H1 (cell line): ENCODE data around the gene VSTM2B. TPM values are rescaled to one million over a fixed set of nuclear protein-coding genes. Genes with fewer than 3 reads are reported as not detected.
A peak's percentile ranks its signal among the peaks of the same experiment; 100 is the strongest.

ENCODE experiments used
- CTCF ChIA-PET: fragments of 300-600 bp; sonication (Branson Sonifier 250); formaldehyde crosslinking; loops from one replicate; lab custom pipeline; 2021; ENCODE audit not compliant: partially characterized antibody; lab: Charles Lee
- POLR2A ChIA-PET: fragments of 300-600 bp; sonication (Branson Sonifier 250); formaldehyde crosslinking; loops from one replicate; lab custom pipeline; 2021; ENCODE audit warnings: inconsistent platforms; ENCODE audit not compliant: partially characterized antibody; lab: Charles Lee
- DNase-seq, 2 experiments: peaks; one replicate each; pipeline versions ENCODE4 v3.0.0 to v3.0.0-alpha.2; 2010 to 2022; ENCODE audit warnings: low spot score in 2 of 2, low read depth in 1 of 2, mixed read lengths in 1 of 2
- FAIRE-seq: peaks from 2 replicates; lab custom pipeline; 2011; peaks lifted over from hg19 to GRCh38; lab: Jason Lieb, UNC
- H2AFZ ChIP-seq: 2 replicates; pipeline ENCODE4 v1.8.1; 2012; ENCODE audit warnings: low read length, inconsistent platforms
- H2AK5ac ChIP-seq: 2 replicates; pipeline ENCODE4 v1.6.1; 2013; ENCODE audit warnings: low read depth, low read length
- H2BK120ac ChIP-seq: replicated peaks from 2 replicates; pipeline ENCODE3; 2013; ENCODE audit warnings: low read depth, low read length, inconsistent platforms
- H2BK12ac ChIP-seq: 2 replicates; pipeline ENCODE4 v1.6.1; 2013; ENCODE audit warnings: low read depth, low read length
- H2BK15ac ChIP-seq: 2 replicates; pipeline ENCODE4 v1.6.1; 2013; ENCODE audit warnings: low read length
- H2BK20ac ChIP-seq: 2 replicates; pipeline ENCODE4 v1.6.1; 2013; ENCODE audit warnings: low read length
- H2BK5ac ChIP-seq: 2 replicates; pipeline ENCODE4 v1.6.1; 2013; ENCODE audit warnings: low read depth, low read length
- H3K14ac ChIP-seq: 2 replicates; pipeline ENCODE4 v1.6.1; 2013; ENCODE audit warnings: inconsistent platforms; ENCODE audit not compliant: insufficient read length
- H3K18ac ChIP-seq: 2 replicates; pipeline ENCODE4 v1.6.1; 2013; ENCODE audit warnings: low read length; ENCODE audit errors: extremely low read depth
- H3K23ac ChIP-seq: 2 replicates; pipeline ENCODE4 v1.6.1; 2013; ENCODE audit warnings: inconsistent platforms; ENCODE audit not compliant: insufficient read length
- H3K23me2 ChIP-seq: 2 replicates; pipeline ENCODE4 v1.6.1; 2013; ENCODE audit warnings: low read depth, low read length
- H3K27ac ChIP-seq: 2 replicates; pipeline ENCODE4 v1.6.1; 2011; ENCODE audit warnings: low read depth, low read length, inconsistent platforms
- H3K27me3 ChIP-seq, 4 experiments: replicated peaks in 1 of 4; 1 replicate in 1 of 4; 2 replicates in 3 of 4; pipeline versions ENCODE4 v1.6.1 to v1.8.1; 2011 to 2013; ENCODE audit warnings: low read length in 3 of 4, mild to moderate bottlenecking in 3 of 4, inconsistent platforms in 2 of 4, mixed read lengths in 2 of 4, moderate library complexity in 1 of 4; ENCODE audit not compliant: control insufficient read depth in 3 of 4, insufficient read depth in 3 of 4; ENCODE audit errors: extremely low read depth in 1 of 4
- H3K36me3 ChIP-seq, 4 experiments: 2 replicates each; pipeline versions ENCODE4 v1.6.1 to v1.8.1; 2011 to 2013; ENCODE audit warnings: mild to moderate bottlenecking in 4 of 4, low read length in 3 of 4, moderate library complexity in 2 of 4, control low read depth in 1 of 4, inconsistent platforms in 1 of 4; ENCODE audit not compliant: insufficient read depth in 4 of 4, control insufficient read depth in 2 of 4
- H3K4ac ChIP-seq: replicated peaks from 2 replicates; pipeline ENCODE3; 2013; ENCODE audit warnings: low read length, low read depth, mixed read lengths, inconsistent platforms; ENCODE audit not compliant: insufficient read length
- H3K4me1 ChIP-seq, 4 experiments: replicated peaks in 1 of 4; 1 replicate in 1 of 4; 2 replicates in 3 of 4; pipeline versions ENCODE4 v1.6.1 to v1.8.1; 2011 to 2013; ENCODE audit warnings: low read length in 3 of 4, inconsistent platforms in 2 of 4, mixed read lengths in 1 of 4; ENCODE audit not compliant: insufficient read depth in 4 of 4, control insufficient read depth in 3 of 4
- H3K4me2 ChIP-seq, 2 experiments: 2 replicates each; pipeline versions ENCODE4 v1.6.1 to v1.8.1; 2011 to 2013; ENCODE audit warnings: low read depth in 2 of 2, low read length in 2 of 2, control low read depth in 1 of 2, inconsistent platforms in 1 of 2, mild to moderate bottlenecking in 1 of 2; ENCODE audit not compliant: insufficient read depth in 1 of 2
- H3K4me3 ChIP-seq, 4 experiments: fragments of 200-600, 300-600 bp in 1 of 4; sonication (generic), shearing (Covaris generic), sonication (Bioruptor Twin) in 1 of 4; 2 replicates each; pipeline versions ENCODE4 v1.5.1 to v1.8.1; 2011 to 2016; ENCODE audit warnings: low read length in 4 of 4, low read depth in 3 of 4, control low read depth in 2 of 4, inconsistent platforms in 2 of 4, mild to moderate bottlenecking in 2 of 4, mixed read lengths in 1 of 4, moderate library complexity in 1 of 4; ENCODE audit not compliant: insufficient read depth in 2 of 4; ENCODE audit errors: extremely low read depth in 1 of 4
- H3K56ac ChIP-seq: replicated peaks from 2 replicates; pipeline ENCODE3; 2013; ENCODE audit warnings: low read depth, mild to moderate bottlenecking, mixed read lengths, low read length, inconsistent platforms; ENCODE audit not compliant: insufficient read length
- H3K79me1 ChIP-seq: 2 replicates; pipeline ENCODE4 v1.6.1; 2013; ENCODE audit warnings: low read depth, low read length, control low read depth
- H3K79me2 ChIP-seq, 2 experiments: 2 replicates each; pipeline versions ENCODE4 v1.6.1 to v1.8.1; 2012 to 2013; ENCODE audit warnings: low read length in 2 of 2, mild to moderate bottlenecking in 2 of 2, inconsistent platforms in 1 of 2; ENCODE audit not compliant: insufficient read depth in 2 of 2, control insufficient read depth in 1 of 2
- H3K9ac ChIP-seq, 4 experiments: replicated peaks in 1 of 4; 1 replicate in 1 of 4; 2 replicates in 3 of 4; pipeline versions ENCODE4 v1.6.1 to v1.8.1; 2011 to 2013; ENCODE audit warnings: low read depth in 3 of 4, low read length in 3 of 4, control low read depth in 2 of 4, mild to moderate bottlenecking in 2 of 4, moderate library complexity in 2 of 4, inconsistent platforms in 1 of 4; ENCODE audit errors: extremely low read depth in 1 of 4
- H3K9me3 ChIP-seq, 2 experiments: 2 replicates each; pipeline versions ENCODE4 v1.6.1 to v1.8.1; 2012 to 2013; ENCODE audit warnings: mild to moderate bottlenecking in 2 of 2, moderate library complexity in 2 of 2, control low read depth in 1 of 2, inconsistent platforms in 1 of 2, low read depth in 1 of 2, low read length in 1 of 2, mixed read lengths in 1 of 2; ENCODE audit not compliant: insufficient read depth in 2 of 2
- H4K20me1 ChIP-seq, 2 experiments: replicated peaks in 1 of 2; 2 replicates each; pipeline versions ENCODE3 to v1.8.1; 2011 to 2013; ENCODE audit warnings: inconsistent platforms in 2 of 2, low read length in 2 of 2, mild to moderate bottlenecking in 1 of 2; ENCODE audit not compliant: insufficient read depth in 2 of 2, control insufficient read depth in 1 of 2
- H4K5ac ChIP-seq: 2 replicates; pipeline ENCODE4 v1.6.1; 2013; ENCODE audit warnings: low read length, low read depth, mixed read lengths, inconsistent platforms; ENCODE audit not compliant: insufficient read length
- H4K8ac ChIP-seq: 2 replicates; pipeline ENCODE4 v1.8.0; 2013; ENCODE audit warnings: mild to moderate bottlenecking, moderate library complexity, low read length, inconsistent platforms; ENCODE audit not compliant: insufficient read depth; ENCODE audit errors: extremely low read depth
- H4K91ac ChIP-seq: replicated peaks from 2 replicates; pipeline ENCODE3; 2013; ENCODE audit warnings: low read length, mixed read lengths, inconsistent platforms; ENCODE audit not compliant: insufficient read length
- RAD21 ChIP-seq, 2 experiments: IDR thresholded peaks in 1 of 2; conservative IDR thresholded peaks in 1 of 2; 2 replicates each; pipeline ENCODE4 v1.6.1; 2011; ENCODE audit warnings: low read depth in 2 of 2, low read length in 2 of 2, improper control_type of control experiment in 1 of 2, inconsistent platforms in 1 of 2, mild to moderate bottlenecking in 1 of 2, moderate library complexity in 1 of 2
- WGBS, 2 experiments: shearing (Covaris generic) in 1 of 2; methylation state at CpG; one replicate each; pipeline versions ENCODE4 v1.1.6 to v1.1.7; 2013 to 2015; ENCODE audit warnings: low lambda C conversion rate in 2 of 2, mixed read lengths in 2 of 2, inconsistent platforms in 1 of 2, low coverage in 1 of 2, missing lambda C conversion rate in 1 of 2; ENCODE audit not compliant: insufficient replicate concordance in 2 of 2, insufficient coverage in 1 of 2, insufficient read length in 1 of 2; ENCODE audit errors: extremely low coverage in 1 of 2, missing lambda C conversion rate in 1 of 2; 5-methylcytosine and 5-hydroxymethylcytosine counted together
- polyA plus RNA-seq, 7 experiments: library from polyadenylated mRNA; depleted of rRNA in 3 of 7; stranded (reverse) in 5 of 7; unstranded in 2 of 7; fragments of >200 nt in 5 of 7; fragments of 200-250 nt in 2 of 7; gene quantifications; 1 replicate in 5 of 7; 2 replicates in 1 of 7; 4 replicates in 1 of 7; pipeline versions ENCODE4 v1.2.1 to v1.2.3, GENCODE V29; 2011 to 2013; ENCODE audit warnings: missing spikeins in 2 of 7, mixed read lengths in 2 of 7
- total RNA-seq: library from RNA; stranded (reverse); fragmentation: NEBNext Ultra II Directional; extraction: Animal tissue kit (Norgen Biotek cat#: 25700); gene quantifications from 2 replicates; pipeline ENCODE4 v1.2.1, GENCODE V29; 2021
- TF ChIP-seq, protein P1 (sequence below): IDR thresholded peaks from 2 replicates; pipeline ENCODE4 v1.6.1; 2012; ENCODE audit warnings: low read length, inconsistent platforms
- TF ChIP-seq, protein P2 (sequence below), 3 experiments: IDR thresholded peaks; 1 replicate in 2 of 3; 2 replicates in 1 of 3; pipeline versions ENCODE4 v1.5.1 to v1.6.1; 2011; ENCODE audit warnings: low read length in 3 of 3, mild to moderate bottlenecking in 3 of 3, inconsistent platforms in 2 of 3, low read depth in 1 of 3, moderate library complexity in 1 of 3; ENCODE audit not compliant: insufficient read depth in 1 of 3; ENCODE audit errors: control extremely low read depth in 1 of 3

Gene VSTM2B
- total and polyA plus RNA-seq, 2 of the 8 experiments (the other 6 are each of a cell fraction or from before 2014, with no cell fraction given), result 0.82 to 1.5 TPM

DNA sequence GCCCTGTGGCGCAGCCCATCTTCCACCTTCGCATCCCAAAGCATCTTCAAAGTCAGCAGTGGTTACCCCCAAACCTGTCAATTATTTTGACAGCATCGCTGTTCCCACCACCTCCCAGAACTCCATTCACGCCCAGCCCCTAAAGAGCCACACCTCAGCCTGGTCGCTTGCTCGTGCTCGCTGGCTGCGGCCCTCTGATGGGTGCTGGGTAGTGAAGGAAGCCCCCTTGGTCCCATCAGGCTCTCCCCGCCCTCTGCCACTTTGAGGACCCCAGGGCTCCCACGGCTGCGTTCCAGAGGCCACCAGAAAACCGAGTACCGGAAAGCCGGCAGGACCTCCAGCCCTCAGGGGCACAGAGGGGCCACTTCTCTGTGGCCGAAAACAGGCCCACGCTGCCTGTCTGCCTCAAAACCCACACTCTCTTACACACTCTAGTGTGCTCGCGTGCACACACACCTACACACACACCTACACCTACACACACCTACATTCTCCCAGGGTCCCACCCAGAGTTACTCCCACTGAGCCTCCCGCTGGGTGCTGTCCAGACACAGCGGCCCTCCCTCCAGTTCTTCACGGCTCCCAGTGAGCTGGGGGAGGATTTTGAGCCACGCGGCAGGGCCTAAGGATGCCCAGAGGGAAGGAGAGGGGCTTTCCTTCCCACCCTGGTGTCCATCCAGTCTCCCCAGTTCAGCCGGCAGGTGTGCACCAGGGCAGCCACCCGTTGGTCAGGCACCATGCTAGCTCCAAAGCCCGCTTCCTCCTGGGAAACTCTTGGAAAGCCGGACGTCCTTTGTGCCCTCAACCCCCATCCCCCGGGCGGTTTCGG is 1.9 kb downstream of the VSTM2B start:
- Histone ChIP-seq H2BK5ac (no peak overlapping the region), H2BK15ac (peak overlapping the region; percentile 88; the same call in 1 of the 2 replicates), H3K4me2 (peak overlapping the region; percentile 79 to 88), H4K91ac (no peak overlapping the region), H2BK12ac (no peak overlapping the region; the same call in 1 of the 2 replicates), H2AFZ (no peak overlapping the region), H3K27me3 (peaks cover 51 to 91% (median 82%) of the 10 kb centered on the region in 4 experiments), H3K9me3 (no peaks in the 10 kb centered on the region; a peak in 1 of 4 replicates), H2AK5ac (no peak overlapping the region), H2BK20ac (no peak overlapping the region), H3K23ac (no peak overlapping the region), H3K23me2 (peaks cover 41% of the 10 kb centered on the region), H3K18ac (peak overlapping the region; percentile 32), H3K79me1 (no peaks in the 10 kb centered on the region), H3K4ac (no peak overlapping the region), H3K4me3 (peak overlapping the region; percentile 52 to 80 (median 54); a peak in 5 of 8 replicates), H3K79me2 (no peaks in the 10 kb centered on the region), H4K20me1 (peaks cover 3 to 11% of the 10 kb centered on the region in 2 experiments), H3K27ac (no peak overlapping the region), H3K9ac (no peak overlapping the region), H2BK120ac (no peak overlapping the region), H4K8ac (no peak overlapping the region), H4K5ac (no peak overlapping the region), H3K36me3 (no peaks in the 10 kb centered on the region), H3K4me1 (peaks cover 6 to 45% (median 12%) of the 10 kb centered on the region in 4 experiments; a peak in 6 of 7 replicates), H3K56ac (no peak overlapping the region), H3K14ac (no peak overlapping the region)
- FAIRE-seq (no peak), DNase-seq (no peak)
- WGBS, 2 experiments, result 30% methylated on average over 27 of the region's 31 CpGs; no CpG with 5 or more reads in 1 of the 2 experiments
- CTCF ChIA-PET, result interaction anchor here (0.7 to 5.6 kb wide), 42 partner anchors 8 to 452 kb away, joined by 3 to 42 read pairs (median 4); partner anchors contain the start of gene POP4
- POLR2A ChIA-PET, result interaction anchor here (1.0 to 1.3 kb wide), 2 partner anchors 12 to 78 kb away, joined by 3 read pairs; no protein-coding TSS in a partner anchor
- TF ChIP-seq, protein P1, sequence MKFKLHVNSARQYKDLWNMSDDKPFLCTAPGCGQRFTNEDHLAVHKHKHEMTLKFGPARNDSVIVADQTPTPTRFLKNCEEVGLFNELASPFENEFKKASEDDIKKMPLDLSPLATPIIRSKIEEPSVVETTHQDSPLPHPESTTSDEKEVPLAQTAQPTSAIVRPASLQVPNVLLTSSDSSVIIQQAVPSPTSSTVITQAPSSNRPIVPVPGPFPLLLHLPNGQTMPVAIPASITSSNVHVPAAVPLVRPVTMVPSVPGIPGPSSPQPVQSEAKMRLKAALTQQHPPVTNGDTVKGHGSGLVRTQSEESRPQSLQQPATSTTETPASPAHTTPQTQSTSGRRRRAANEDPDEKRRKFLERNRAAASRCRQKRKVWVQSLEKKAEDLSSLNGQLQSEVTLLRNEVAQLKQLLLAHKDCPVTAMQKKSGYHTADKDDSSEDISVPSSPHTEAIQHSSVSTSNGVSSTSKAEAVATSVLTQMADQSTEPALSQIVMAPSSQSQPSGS, result no peak
- TF ChIP-seq, protein P2, sequence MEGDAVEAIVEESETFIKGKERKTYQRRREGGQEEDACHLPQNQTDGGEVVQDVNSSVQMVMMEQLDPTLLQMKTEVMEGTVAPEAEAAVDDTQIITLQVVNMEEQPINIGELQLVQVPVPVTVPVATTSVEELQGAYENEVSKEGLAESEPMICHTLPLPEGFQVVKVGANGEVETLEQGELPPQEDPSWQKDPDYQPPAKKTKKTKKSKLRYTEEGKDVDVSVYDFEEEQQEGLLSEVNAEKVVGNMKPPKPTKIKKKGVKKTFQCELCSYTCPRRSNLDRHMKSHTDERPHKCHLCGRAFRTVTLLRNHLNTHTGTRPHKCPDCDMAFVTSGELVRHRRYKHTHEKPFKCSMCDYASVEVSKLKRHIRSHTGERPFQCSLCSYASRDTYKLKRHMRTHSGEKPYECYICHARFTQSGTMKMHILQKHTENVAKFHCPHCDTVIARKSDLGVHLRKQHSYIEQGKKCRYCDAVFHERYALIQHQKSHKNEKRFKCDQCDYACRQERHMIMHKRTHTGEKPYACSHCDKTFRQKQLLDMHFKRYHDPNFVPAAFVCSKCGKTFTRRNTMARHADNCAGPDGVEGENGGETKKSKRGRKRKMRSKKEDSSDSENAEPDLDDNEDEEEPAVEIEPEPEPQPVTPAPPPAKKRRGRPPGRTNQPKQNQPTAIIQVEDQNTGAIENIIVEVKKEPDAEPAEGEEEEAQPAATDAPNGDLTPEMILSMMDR (IDR thresholded peaks at IDR 0.05; ENCODE audit: control extremely low read depth in 1 of 3, insufficient read depth in 1 of 3, low read depth in 1 of 3, low read length in 3 of 3), result peak in 2 of 3 experiments; percentile 36 to 55; a peak in 2 of 4 replicates
- peak in 1 of 2 experiments; percentile 16; a peak in 1 of 4 replicates for TF ChIP-seq RAD21 (IDR thresholded peaks at IDR 0.05 in 1 of 2, conservative IDR thresholded peaks at IDR 0.05 in 1 of 2; ENCODE audit: low read depth in 2 of 2, low read length in 2 of 2)
